Mucosa of descending colon (tissue), 3 donors: ENCODE data around the gene ANXA5. TPM values are rescaled to one million over a fixed set of nuclear protein-coding genes. Genes with fewer than 3 reads are reported as not detected.

Source experiments
- ATAC-seq: fragments of 200-7000 bp; cut with Tn5 transposase; one replicate; pipeline ENCODE4 v1.9.1; 2020; ENCODE audit warnings: mild to moderate bottlenecking, moderate library complexity
- DNase-seq, 3 donors: peaks; one replicate each; pipeline ENCODE4 v3.0.0-alpha.2; 2020
- H3K36me3 ChIP-seq: fragments of 200-600 bp; one replicate; pipeline ENCODE4 v1.8.0; 2021; ENCODE audit warnings: low read depth, mild to moderate bottlenecking
- H3K4me1 ChIP-seq: fragments of 200-600 bp; one replicate; pipeline ENCODE4 v1.8.0; 2021; ENCODE audit warnings: low read depth, mild to moderate bottlenecking
- H3K4me3 ChIP-seq: fragments of 200-600 bp; one replicate; pipeline ENCODE4 v1.8.0; 2021; ENCODE audit warnings: mild to moderate bottlenecking
- H3K9me3 ChIP-seq: fragments of 200-600 bp; one replicate; pipeline ENCODE4 v1.8.0; 2021; ENCODE audit warnings: mild to moderate bottlenecking
- intact Hi-C, 2 donors: fragments of 100-400 bp; cut with DNase I in 1 of 2; cut with micrococcal nuclease in 1 of 2; formaldehyde crosslinking; loops; one replicate each; pipeline versions ENCODE4 v1.11.0 to v1.11.1; 2022; cut with DNase I, micrococcal nuclease
- total RNA-seq, 3 donors: library from RNA; stranded (reverse); fragmentation: NEBNext Ultra II Directional in 2 of 3; extraction: Animal tissue kit (Norgen Biotek cat#: 25700) in 2 of 3; gene quantifications; one replicate each; pipeline versions ENCODE4 v1.2.1 to v1.2.4, GENCODE V29; 2021 to 2023
- TF ChIP-seq, protein P1 (sequence below): fragments of 200-600 bp; IDR thresholded peaks from one replicate; pipeline ENCODE4 v1.8.0; 2022; ENCODE audit warnings: antibody characterized with exemption, mild to moderate bottlenecking
- donor health status: DM: no; HTN: no; CAD: no; lungs with moderate emphysema.
- donor health status: DM: no; HTN: no; CAD: no.
- donor health status: DM: no; HTN: yes; CAD: no.

The ANXA5 gene
- total RNA-seq, 3 donors from 2014 or later = 47.3 to 157 (median 89.2) TPM

- ATAC-seq (no peak), DNase-seq (no peak)
- intact Hi-C loops = no loop called here
- H3K4me1 ChIP-seq = no peaks in the 10 kb centered on the region
- TF ChIP-seq, protein P1, sequence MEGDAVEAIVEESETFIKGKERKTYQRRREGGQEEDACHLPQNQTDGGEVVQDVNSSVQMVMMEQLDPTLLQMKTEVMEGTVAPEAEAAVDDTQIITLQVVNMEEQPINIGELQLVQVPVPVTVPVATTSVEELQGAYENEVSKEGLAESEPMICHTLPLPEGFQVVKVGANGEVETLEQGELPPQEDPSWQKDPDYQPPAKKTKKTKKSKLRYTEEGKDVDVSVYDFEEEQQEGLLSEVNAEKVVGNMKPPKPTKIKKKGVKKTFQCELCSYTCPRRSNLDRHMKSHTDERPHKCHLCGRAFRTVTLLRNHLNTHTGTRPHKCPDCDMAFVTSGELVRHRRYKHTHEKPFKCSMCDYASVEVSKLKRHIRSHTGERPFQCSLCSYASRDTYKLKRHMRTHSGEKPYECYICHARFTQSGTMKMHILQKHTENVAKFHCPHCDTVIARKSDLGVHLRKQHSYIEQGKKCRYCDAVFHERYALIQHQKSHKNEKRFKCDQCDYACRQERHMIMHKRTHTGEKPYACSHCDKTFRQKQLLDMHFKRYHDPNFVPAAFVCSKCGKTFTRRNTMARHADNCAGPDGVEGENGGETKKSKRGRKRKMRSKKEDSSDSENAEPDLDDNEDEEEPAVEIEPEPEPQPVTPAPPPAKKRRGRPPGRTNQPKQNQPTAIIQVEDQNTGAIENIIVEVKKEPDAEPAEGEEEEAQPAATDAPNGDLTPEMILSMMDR = no peak
- no peaks in the 10 kb centered on the region for H3K9me3 ChIP-seq
- H3K36me3 ChIP-seq = no peaks in the 10 kb centered on the region
- no peak overlapping the region for H3K4me3 ChIP-seq
Observed at GRCh38 chr4:121651597-121651996, 45.2 kb downstream of the ANXA5 start.

DNA sequence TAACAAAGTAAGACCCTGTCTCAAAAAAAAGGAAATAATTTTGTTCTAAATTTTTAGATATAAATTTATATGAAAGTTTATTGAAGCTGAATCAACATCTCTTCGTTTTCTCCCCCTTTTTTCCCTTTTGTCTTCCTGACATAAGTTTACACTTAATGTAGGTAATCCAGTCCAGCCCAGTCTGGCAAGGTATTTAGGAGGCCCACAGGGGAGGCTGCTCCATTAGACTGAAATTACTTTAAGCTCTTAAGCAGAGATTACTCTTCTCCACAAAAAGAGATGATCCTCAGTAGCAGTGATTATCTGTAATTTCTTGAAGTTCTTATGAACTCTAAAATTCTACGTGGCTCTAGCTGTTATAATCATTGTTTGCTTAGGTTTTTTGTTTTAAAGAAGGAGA, 46.0 kb downstream of the ANXA5 start:
- DNase-seq (no peak), ATAC-seq (no peak)
- H3K9me3 ChIP-seq = no peaks in the 10 kb centered on the region
- H3K4me3 ChIP-seq = no peak overlapping the region
- intact Hi-C loops = no loop called here
- no peaks in the 10 kb centered on the region for H3K4me1 ChIP-seq
- TF ChIP-seq, protein P1 = no peak
- H3K36me3 ChIP-seq = no peaks in the 10 kb centered on the region

DNA sequence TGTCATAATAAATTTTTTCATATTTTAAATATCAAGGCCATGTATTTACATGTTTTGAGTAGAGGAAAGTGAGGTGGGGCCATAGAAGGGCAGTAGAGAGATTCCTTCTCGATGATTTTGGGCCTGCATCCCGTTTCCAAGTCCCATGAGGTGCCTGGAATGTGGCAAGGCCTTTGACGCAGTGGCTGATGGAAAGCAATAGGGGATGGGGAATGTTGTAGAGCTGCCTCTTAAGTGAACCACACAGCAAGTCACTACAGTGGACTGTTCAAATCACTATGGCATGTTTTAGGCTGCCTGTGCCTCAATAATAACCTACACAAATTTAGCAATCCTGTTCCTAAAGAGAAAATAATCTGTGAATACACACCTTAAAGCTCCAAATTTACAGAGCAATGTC, 48.3 kb downstream of the ANXA5 start:
- TF ChIP-seq, protein P1 = no peak
- intact Hi-C loops = no loop called here
- Histone ChIP-seq H3K4me1 (no peaks in the 10 kb centered on the region), H3K9me3 (no peaks in the 10 kb centered on the region), H3K36me3 (no peaks in the 10 kb centered on the region), H3K4me3 (no peak overlapping the region)
- DNase-seq (no peak), ATAC-seq (no peak)

DNA sequence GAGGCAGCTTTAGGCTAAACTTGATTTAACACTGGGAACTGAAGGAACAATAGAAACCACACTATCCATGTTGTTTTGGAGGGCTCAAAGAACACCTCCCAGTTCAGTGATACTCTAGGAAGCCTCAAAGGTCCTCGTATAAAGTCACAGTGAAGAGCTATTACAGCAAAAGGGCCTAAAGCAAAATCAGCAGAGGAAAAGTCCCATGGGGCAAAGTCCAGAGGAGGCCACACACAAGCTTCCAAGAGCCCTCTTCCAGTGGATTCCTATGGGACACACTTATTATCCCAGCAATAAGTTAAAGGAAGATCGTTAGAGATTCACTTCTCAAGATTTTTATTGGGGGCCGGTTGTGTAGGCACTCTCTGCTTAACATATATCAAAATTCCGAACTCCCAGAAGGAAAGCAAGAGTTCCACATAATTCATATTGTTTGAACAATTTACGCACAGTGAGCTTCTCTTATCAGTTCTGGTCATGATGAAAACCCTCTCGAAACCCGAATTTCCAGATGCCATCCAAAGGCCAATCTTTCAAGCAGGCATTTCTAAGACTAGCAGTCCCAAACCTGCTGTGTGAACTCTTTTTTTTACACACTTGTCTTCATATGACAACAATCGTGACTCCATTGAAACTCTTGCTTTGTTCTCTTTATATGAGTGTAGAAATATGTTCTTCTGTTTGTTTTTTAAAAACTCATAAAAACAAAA, 53.7 kb downstream of the ANXA5 start:
- no peaks in the 10 kb centered on the region for H3K9me3 ChIP-seq
- DNase-seq (no peak), ATAC-seq (no peak)
- intact Hi-C loops = no loop called here
- TF ChIP-seq, protein P1 = no peak
- no peaks in the 10 kb centered on the region for H3K4me1 ChIP-seq
- no peaks in the 10 kb centered on the region for H3K36me3 ChIP-seq
- H3K4me3 ChIP-seq = no peak overlapping the region

- intact Hi-C loops = no loop called here
Observed at GRCh38 chr4:121642292-121642691, 54.5 kb downstream of the ANXA5 start.

More at GRCh38 chr4:121642292-121642691, 54.5 kb downstream of the ANXA5 start:
- H3K4me1 ChIP-seq = no peaks in the 10 kb centered on the region
- no peak for ATAC-seq
- TF ChIP-seq, protein P1 = no peak
- H3K36me3 ChIP-seq = no peaks in the 10 kb centered on the region
- no peak overlapping the region for H3K4me3 ChIP-seq
- no peaks in the 10 kb centered on the region for H3K9me3 ChIP-seq
- DNase-seq = no peak
